HG03342 (cell line): ENCODE measurements around the gene CYP4Z1.
"Not testable (repeated sequence)": the region's sequence is repeated elsewhere in the genome, so short reads cannot be mapped to it uniquely, and the experiment has no call there.

Experiments
- ATAC-seq: cut with Tn5 transposase; IDR thresholded peaks from one replicate; pipeline ENCODE4 v1.9.1; 2021; ENCODE audit warnings: mild to moderate bottlenecking, moderate library complexity; ENCODE audit not compliant: unreplicated experiment

Gene CYP4Z1

GRCh38 chr1:47128221-47128620, 61.2 kb downstream of the CYP4Z1 start:
- ATAC-seq = no peak

- ATAC-seq = not testable (repeated sequence)
Measured at GRCh38 chr1:47128854-47129253, 61.8 kb downstream of the CYP4Z1 start.

GRCh38 chr1:47129489-47130230, 62.6 kb downstream of the CYP4Z1 start:
- ATAC-seq = not testable (repeated sequence)

GRCh38 chr1:47132665-47133064, 65.6 kb downstream of the CYP4Z1 start:
- not testable (repeated sequence) for ATAC-seq

- ATAC-seq = no peak
Measured at GRCh38 chr1:47137198-47137597, 70.2 kb downstream of the CYP4Z1 start, which contains the start of gene CYP4A22. TSS of gene CYP4A22 (plus strand) at chr1:47137441. CDS start at chr1:47137486, 45 bp downstream.

- no peak for ATAC-seq
Measured at GRCh38 chr1:47137925-47138615, 71.0 kb downstream of the CYP4Z1 start.

- not testable (repeated sequence) for ATAC-seq
Measured at GRCh38 chr1:47140358-47140757, 73.3 kb downstream of the CYP4Z1 start.

- not testable (repeated sequence) for ATAC-seq
Measured at GRCh38 chr1:47143654-47144053, 76.6 kb downstream of the CYP4Z1 start.

GRCh38 chr1:47146495-47146894, 79.5 kb downstream of the CYP4Z1 start:
- ATAC-seq = not testable (repeated sequence)

- no peak for ATAC-seq
Measured at GRCh38 chr1:47147047-47147785, 80.2 kb downstream of the CYP4Z1 start.

GRCh38 chr1:47149162-47149561, 82.1 kb downstream of the CYP4Z1 start:
- ATAC-seq = not testable (repeated sequence)

- ATAC-seq = not testable (repeated sequence)
Measured at GRCh38 chr1:47156457-47156856, 89.4 kb downstream of the CYP4Z1 start.

GRCh38 chr1:47157957-47158356, 90.9 kb downstream of the CYP4Z1 start:
- not testable (repeated sequence) for ATAC-seq

GRCh38 chr1:47160716-47161115, 93.7 kb downstream of the CYP4Z1 start:
- ATAC-seq = no peak

GRCh38 chr1:47161298-47162040, 94.4 kb downstream of the CYP4Z1 start:
- no peak for ATAC-seq

- ATAC-seq = no peak
Measured at GRCh38 chr1:47164552-47164951, 97.5 kb downstream of the CYP4Z1 start.
